Naive thymus-derived CD4-positive, alpha-beta T cell (primary cell): ENCODE data around the gene METTL26. TPM values are rescaled to one million over a fixed set of nuclear protein-coding genes. Genes with fewer than 3 reads are reported as not detected.
A peak's percentile ranks its signal among the peaks of the same experiment; 100 is the strongest.

ENCODE experiments used
- ATAC-seq: fragments of 150-1000 bp; cut with Tn5 transposase; 2 replicates; pipeline ENCODE4 v1.10.0; 2021; ENCODE audit warnings: mild to moderate bottlenecking, moderate library complexity
- CTCF ChIA-PET: fragments of 350-600 bp; sonication (Branson Sonifier 250); formaldehyde crosslinking; loops from one replicate; lab custom pipeline; 2021; ENCODE audit warnings: antibody characterized with exemption; lab: Charles Lee
- POLR2A ChIA-PET: fragments of 350-600 bp; sonication (Branson Sonifier 250); formaldehyde crosslinking; loops from one replicate; lab custom pipeline; 2021; ENCODE audit warnings: antibody characterized with exemption, inconsistent platforms; lab: Charles Lee
- DNase-seq, 9 donors: peaks; one replicate each; pipeline versions ENCODE4 v3.0.0 to v3.0.0-alpha.2; 2020 to 2022; ENCODE audit warnings: mixed read lengths in 1 of 9
- H3K27ac ChIP-seq: one replicate; pipeline ENCODE4 v1.7.0; 2013; ENCODE audit warnings: mild to moderate bottlenecking, low read depth, low read length, moderate library complexity
- H3K27me3 ChIP-seq, 2 donors: one replicate each; pipeline ENCODE4 v1.7.0; 2013; ENCODE audit warnings: low read length in 2 of 2, mild to moderate bottlenecking in 2 of 2, moderate library complexity in 2 of 2; ENCODE audit not compliant: control insufficient read depth in 2 of 2, insufficient read depth in 2 of 2
- H3K36me3 ChIP-seq, 3 experiments: 1 replicate in 2 of 3; 2 replicates in 1 of 3; pipeline ENCODE4 v1.7.0; 2013; ENCODE audit warnings: low read length in 3 of 3, mild to moderate bottlenecking in 3 of 3, moderate library complexity in 1 of 3; ENCODE audit not compliant: insufficient read depth in 3 of 3, control insufficient read depth in 2 of 3
- H3K4me1 ChIP-seq, 2 donors: one replicate each; pipeline ENCODE4 v1.7.0; 2013; ENCODE audit warnings: low read length in 2 of 2, mild to moderate bottlenecking in 2 of 2, moderate library complexity in 1 of 2; ENCODE audit not compliant: control insufficient read depth in 2 of 2, insufficient read depth in 2 of 2
- H3K4me3 ChIP-seq: 2 replicates; pipeline ENCODE4 v1.7.0; 2013; ENCODE audit warnings: mild to moderate bottlenecking, low read length
- H3K9me3 ChIP-seq, 3 experiments: 1 replicate in 2 of 3; 2 replicates in 1 of 3; pipeline ENCODE4 v1.7.0; 2013; ENCODE audit warnings: low read length in 3 of 3; ENCODE audit not compliant: control insufficient read depth in 2 of 3
- H3K27ac Mint-ChIP-seq, 9 donors: one replicate each; pipeline ENCODE4 v1.8.0; 2020 to 2022; ENCODE audit warnings: mixed read lengths in 9 of 9, mild to moderate bottlenecking in 8 of 9, moderate library complexity in 5 of 9, inconsistent platforms in 2 of 9
- H3K27me3 Mint-ChIP-seq, 5 donors: one replicate each; pipeline ENCODE4 v1.8.0; 2021 to 2022; ENCODE audit warnings: mixed read lengths in 5 of 5, mild to moderate bottlenecking in 1 of 5
- H3K36me3 Mint-ChIP-seq, 5 donors: one replicate each; pipeline ENCODE4 v1.8.0; 2020 to 2022; ENCODE audit warnings: mixed read lengths in 5 of 5, mild to moderate bottlenecking in 3 of 5, inconsistent platforms in 1 of 5
- H3K4me1 Mint-ChIP-seq, 7 donors: one replicate each; pipeline ENCODE4 v1.8.0; 2020 to 2022; ENCODE audit warnings: mixed read lengths in 7 of 7, mild to moderate bottlenecking in 3 of 7, inconsistent platforms in 1 of 7
- H3K4me3 Mint-ChIP-seq, 10 donors: one replicate each; pipeline ENCODE4 v1.8.0; 2020 to 2022; ENCODE audit warnings: mild to moderate bottlenecking in 10 of 10, mixed read lengths in 10 of 10, moderate library complexity in 6 of 10, inconsistent platforms in 2 of 10
- H3K9me3 Mint-ChIP-seq, 11 donors: one replicate each; pipeline ENCODE4 v1.8.0; 2020 to 2022; ENCODE audit warnings: mixed read lengths in 11 of 11, mild to moderate bottlenecking in 4 of 11, inconsistent platforms in 1 of 11, moderate library complexity in 1 of 11
- intact Hi-C, 2 donors: fragments of 100-400 bp; cut with micrococcal nuclease; formaldehyde crosslinking; loops; one replicate each; pipeline ENCODE4 v1.15.1; 2023
- polyA plus RNA-seq, 2 donors: library from polyadenylated mRNA; unstranded; fragments of 300-500 nt; fragmentation: Illumina TruSeq; gene quantifications; one replicate each; pipeline ENCODE4 v1.2.3, GENCODE V29; 2021
- total RNA-seq, 6 experiments: library from RNA in 5 of 6; stranded (reverse) in 5 of 6; gene quantifications; 1 replicate in 5 of 6; 2 replicates in 1 of 6; pipeline ENCODE4 v1.2.3 and lab custom pipeline; 2021 to 2026

Gene METTL26
- total and polyA plus RNA-seq, 7 experiments from 2014 or later = 41.7 to 97.5 (median 70.7) TPM

GRCh38 chr16:642189-643049, 6.3 kb upstream of the METTL26 start:
- ATAC-seq (peak; percentile 68), DNase-seq (peak in 2 of 9 donors; percentile 28 to 66)
- Histone ChIP-seq H3K27me3 (no peaks in the 10 kb centered on the region), H3K27ac (peak overlapping the region; percentile 66), H3K9me3 (no peaks in the 10 kb centered on the region), H3K4me1 (peaks cover 0 to 12% of the 10 kb centered on the region in 2 donors), H3K4me3 (peak overlapping the region; percentile 59), H3K36me3 (no peaks in the 10 kb centered on the region)
- Mint-ChIP-seq H3K36me3 (no peaks in the 10 kb centered on the region), H3K27me3 (no peaks in the 10 kb centered on the region), H3K4me3 (peak overlapping the region; percentile 61 to 83 (median 70)), H3K9me3 (no peaks in the 10 kb centered on the region), H3K4me1 (peaks cover 4 to 33% (median 13%) of the 10 kb centered on the region in 7 donors), H3K27ac (peak overlapping the region in 3 of 9 donors; percentile 12 to 55 (median 25))
- ChIA-PET POLR2A (interaction anchor here (1.1 to 2.0 kb wide), 3 partner anchors 38 to 53 kb away, joined by 3 to 6 read pairs (median 5); partner anchors contain the start of gene STUB1), CTCF (no interaction called here)
- intact Hi-C loops = no loop called here

DNA sequence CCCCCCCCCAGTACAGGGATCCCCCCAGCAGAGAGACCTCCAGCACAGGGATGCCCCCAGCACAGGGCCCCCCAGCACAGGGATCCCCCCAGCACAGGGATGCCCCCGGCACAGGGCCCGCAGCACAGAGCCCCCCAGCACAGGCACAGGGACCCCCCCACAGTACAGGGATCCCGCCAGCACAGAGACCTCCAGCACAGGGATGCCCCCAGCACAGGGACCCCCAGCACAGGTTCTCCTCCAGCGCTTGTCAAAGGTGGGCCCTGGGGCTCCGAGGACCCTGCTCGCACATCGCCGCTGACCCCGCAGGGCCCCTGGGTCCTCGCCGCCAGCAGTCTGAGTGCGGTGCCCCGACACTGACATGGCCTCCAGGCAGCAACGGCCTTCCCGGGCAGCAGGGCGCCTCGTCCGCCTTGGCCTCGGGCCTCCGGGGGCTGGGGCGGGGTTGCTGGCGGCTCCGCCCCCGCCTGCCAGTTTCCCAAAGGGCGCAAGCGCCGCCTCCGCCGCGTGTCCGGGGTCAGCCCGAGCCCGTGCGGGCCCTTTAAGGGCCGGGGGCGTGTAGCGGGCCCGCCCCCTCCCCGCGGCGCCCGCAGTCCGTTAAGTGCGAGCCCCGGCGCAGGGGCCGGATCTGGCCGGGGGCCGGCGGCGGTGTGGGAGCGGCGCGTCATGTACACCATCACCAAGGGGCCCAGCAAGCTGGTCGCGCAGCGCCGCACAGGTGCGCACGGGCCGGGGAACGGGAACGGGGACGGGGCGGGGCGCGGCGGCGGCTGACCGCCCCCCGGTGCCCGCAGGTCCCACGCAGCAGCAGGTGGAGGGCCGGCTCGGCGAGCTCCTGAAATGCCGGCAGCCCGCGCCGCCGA, 5.5 kb upstream of the METTL26 start, which contains the start of gene MCRIP2:
Gene MCRIP2, plus strand, starts transcription at position 503 of the 863 bp plus-strand sequence. Its CDS starts 164 bp downstream, at position 667.
- ATAC-seq (peak; percentile 22), DNase-seq (peak in 8 of 9 donors; percentile 40 to 90 (median 43))
- intact Hi-C loops = no loop called here
- Histone ChIP-seq H3K4me3 (peak within 1 kb of the TSS; percentile 59), H3K27ac (peak within 1 kb of the TSS; percentile 66), H3K36me3 (peaks cover 0 to 3% (median 0%) of the 10 kb centered on the region in 3 experiments), H3K9me3 (no peaks in the 10 kb centered on the region), H3K4me1 (peaks cover 0 to 15% of the 10 kb centered on the region in 2 donors), H3K27me3 (no peaks in the 10 kb centered on the region)
- H3K27ac Mint-ChIP-seq = peak within 1 kb of the TSS in 4 of 9 donors; percentile 12 to 70 (median 42)
- ChIA-PET CTCF (no interaction called here), POLR2A (interaction anchor here (1.1 to 1.5 kb wide), 2 partner anchors 40 to 54 kb away, joined by 3 to 5 read pairs; no protein-coding TSS in a partner anchor)
- H3K27me3 Mint-ChIP-seq = peaks cover 0 to 3% (median 0%) of the 10 kb centered on the region in 5 donors
- H3K4me1 Mint-ChIP-seq = peaks cover 6 to 31% (median 15%) of the 10 kb centered on the region in 7 donors
- peak within 1 kb of the TSS; percentile 61 to 83 (median 70) for H3K4me3 Mint-ChIP-seq
- H3K9me3 Mint-ChIP-seq = peaks cover 0 to 4% (median 0%) of the 10 kb centered on the region in 11 donors
- H3K36me3 Mint-ChIP-seq = no peaks in the 10 kb centered on the region

DNA sequence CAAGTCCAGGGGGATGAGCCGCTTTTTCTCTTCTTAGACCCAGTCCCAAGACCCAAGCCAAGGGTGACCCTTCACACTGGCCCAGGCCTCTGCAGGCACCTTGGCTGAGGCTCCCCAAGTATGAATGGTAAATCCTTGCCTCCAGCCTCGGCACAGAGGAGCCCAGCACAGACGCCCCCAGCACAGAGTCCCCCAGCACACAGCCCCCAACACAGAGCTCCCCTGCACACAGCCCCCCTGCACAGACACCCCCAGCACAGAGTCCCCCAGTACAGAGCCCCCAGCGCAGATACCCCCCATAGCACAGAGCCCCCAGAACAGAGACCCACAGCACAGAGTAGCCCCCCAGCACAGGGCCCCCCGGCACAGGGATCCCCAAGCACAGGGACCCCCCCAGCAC, 4.5 kb upstream of the METTL26 start:
- intact Hi-C loops = no loop called here

DNA sequence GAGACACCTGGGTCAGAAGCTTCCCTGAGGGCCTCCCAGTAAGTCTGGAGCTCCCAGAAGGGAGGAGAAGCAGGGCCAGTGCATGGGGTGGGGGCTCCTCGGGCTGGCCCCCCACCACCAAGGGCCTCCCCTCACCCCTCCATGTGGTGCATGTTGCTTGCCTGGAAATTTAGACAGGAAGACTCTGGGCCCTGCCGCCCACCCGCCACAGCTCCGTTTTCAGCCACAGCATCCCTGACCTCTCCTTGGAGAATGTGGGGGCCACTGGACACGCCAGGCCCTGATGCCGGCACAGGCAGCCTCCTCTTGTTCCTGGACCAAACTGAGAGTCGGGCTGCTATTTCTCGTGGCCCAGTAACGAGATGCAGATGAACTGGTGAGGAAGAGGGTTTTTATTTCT, 2.7 kb upstream of the METTL26 start:
- ATAC-seq = no peak
- Mint-ChIP-seq H3K27me3 (peaks cover 0 to 6% (median 0%) of the 10 kb centered on the region in 5 donors), H3K9me3 (peaks cover 0 to 7% (median 0%) of the 10 kb centered on the region in 11 donors), H3K4me3 (peak overlapping the region in 4 of 10 donors; percentile 17 to 50 (median 37)), H3K27ac (peak overlapping the region in 3 of 9 donors; percentile 9 to 78 (median 28)), H3K36me3 (no peaks in the 10 kb centered on the region), H3K4me1 (peaks cover 0 to 21% (median 12%) of the 10 kb centered on the region in 7 donors)
- Histone ChIP-seq H3K27me3 (no peaks in the 10 kb centered on the region), H3K9me3 (no peaks in the 10 kb centered on the region), H3K27ac (no peak overlapping the region), H3K4me1 (peaks cover 5 to 23% of the 10 kb centered on the region in 2 donors), H3K4me3 (no peak overlapping the region), H3K36me3 (peaks cover 0 to 14% (median 0%) of the 10 kb centered on the region in 3 experiments)
- ChIA-PET POLR2A (interaction anchor here (4.5 kb wide), 1 partner anchor 9 kb away, joined by 30 read pairs; the partner anchor contains the start of gene WDR90), CTCF (no interaction called here)
- no peak for DNase-seq
- intact Hi-C loops = loop anchor here in 1 of 2 donors (5.0 kb wide), 1 partner anchor 72 kb away; the partner anchor contains the start of genes NHLRC4 and PIGQ

More for the DNA sequence above, 4.5 kb upstream of the METTL26 start:
- peaks cover 0 to 15% of the 10 kb centered on the region in 2 donors for H3K4me1 ChIP-seq
- H3K27me3 ChIP-seq = no peaks in the 10 kb centered on the region
- ChIA-PET POLR2A (no interaction called here), CTCF (no interaction called here)
- H3K27ac ChIP-seq = no peak overlapping the region
- DNase-seq (no peak), ATAC-seq (no peak)
- Mint-ChIP-seq H3K9me3 (peaks cover 0 to 7% (median 0%) of the 10 kb centered on the region in 11 donors), H3K36me3 (no peaks in the 10 kb centered on the region), H3K27me3 (peaks cover 0 to 6% (median 0%) of the 10 kb centered on the region in 5 donors), H3K4me3 (peak overlapping the region in 9 of 10 donors; percentile 33 to 83 (median 64)), H3K4me1 (peaks cover 6 to 31% (median 18%) of the 10 kb centered on the region in 7 donors), H3K27ac (peak overlapping the region in 2 of 9 donors; percentile 30 to 70)
- H3K9me3 ChIP-seq = no peaks in the 10 kb centered on the region
- H3K36me3 ChIP-seq = peaks cover 0 to 3% (median 0%) of the 10 kb centered on the region in 3 experiments
- H3K4me3 ChIP-seq = no peak overlapping the region

GRCh38 chr16:638034-638543, 2.0 kb upstream of the METTL26 start:
- POLR2A ChIA-PET = interaction anchor here (4.5 kb wide), 1 partner anchor 10 kb away, joined by 30 read pairs; the partner anchor contains the start of gene WDR90
- DNase-seq = no peak
- H3K4me3 Mint-ChIP-seq = peak overlapping the region in 7 of 10 donors; percentile 13 to 99 (median 92)

More at GRCh38 chr16:638034-638543, 2.0 kb upstream of the METTL26 start:
- Histone ChIP-seq H3K27me3 (no peaks in the 10 kb centered on the region), H3K4me3 (no peak overlapping the region), H3K27ac (no peak overlapping the region), H3K4me1 (peaks cover 5 to 21% of the 10 kb centered on the region in 2 donors), H3K9me3 (no peaks in the 10 kb centered on the region), H3K36me3 (peaks cover 0 to 16% (median 0%) of the 10 kb centered on the region in 3 experiments)
- Mint-ChIP-seq H3K27ac (peak overlapping the region in 1 of 9 donors; percentile 56), H3K27me3 (peaks cover 0 to 6% (median 0%) of the 10 kb centered on the region in 5 donors), H3K36me3 (no peaks in the 10 kb centered on the region), H3K9me3 (peaks cover 0 to 7% (median 0%) of the 10 kb centered on the region in 11 donors), H3K4me1 (peaks cover 0 to 16% (median 11%) of the 10 kb centered on the region in 7 donors)
- intact Hi-C loops = loop anchor here in 1 of 2 donors (5.0 kb wide), 1 partner anchor 71 kb away; the partner anchor contains the start of genes NHLRC4 and PIGQ
- CTCF ChIA-PET = interaction anchor here (1.1 kb wide), 1 partner anchor 30 kb away, joined by 3 read pairs; the partner anchor contains the start of gene RHOT2
- ATAC-seq = no peak
